ENCODE results near the gene MGRN1. TPM values are rescaled to one million over a fixed set of nuclear protein-coding genes. Genes with fewer than 3 reads are reported as not detected.
"Not testable (repeated sequence)": the region's sequence is repeated elsewhere in the genome, so short reads cannot be mapped to it uniquely, and the experiment has no call there.

The MGRN1 gene
- total RNA-seq, 1 donor, result 34.3 TPM

GRCh38 chr16:4649744-4650442, 25.3 kb downstream of the MGRN1 start:
- H3K4me3 ChIP-seq (ENCODE audit: low read depth, low read length), result no peak overlapping the region
- TF ChIP-seq CTCF (IDR thresholded peaks at IDR 0.05; ENCODE audit: insufficient read depth, low read length), result no peak
- no peak for DNase-seq (ENCODE audit: low read depth)

GRCh38 chr16:4650443-4651074, 25.9 kb downstream of the MGRN1 start:
- DNase-seq (ENCODE audit: low read depth), result peak; percentile 41
- H3K4me3 ChIP-seq (ENCODE audit: low read depth, low read length), result not testable (repeated sequence)
- TF ChIP-seq CTCF (IDR thresholded peaks at IDR 0.05; ENCODE audit: insufficient read depth, low read length), result peak; percentile 73

GRCh38 chr16:4651827-4652226, 27.2 kb downstream of the MGRN1 start:
- DNase-seq (ENCODE audit: low read depth), result no peak
- H3K4me3 ChIP-seq (ENCODE audit: low read depth, low read length), result no peak overlapping the region
- no peak for TF ChIP-seq CTCF (IDR thresholded peaks at IDR 0.05; ENCODE audit: insufficient read depth, low read length)

- DNase-seq (ENCODE audit: low read depth), result no peak
- no peak for TF ChIP-seq CTCF (IDR thresholded peaks at IDR 0.05; ENCODE audit: insufficient read depth, low read length)
- no peak overlapping the region for H3K4me3 ChIP-seq (ENCODE audit: low read depth, low read length)
Measured at GRCh38 chr16:4652561-4652960, 27.9 kb downstream of the MGRN1 start.

- TF ChIP-seq CTCF (IDR thresholded peaks at IDR 0.05; ENCODE audit: insufficient read depth, low read length), result no peak
- no peak for DNase-seq (ENCODE audit: low read depth)
- no peak overlapping the region for H3K4me3 ChIP-seq (ENCODE audit: low read depth, low read length)
Measured at GRCh38 chr16:4654011-4654963, 29.7 kb downstream of the MGRN1 start.

GRCh38 chr16:4654964-4655590, 30.5 kb downstream of the MGRN1 start:
- no peak for TF ChIP-seq CTCF (IDR thresholded peaks at IDR 0.05; ENCODE audit: insufficient read depth, low read length)
- H3K4me3 ChIP-seq (ENCODE audit: low read depth, low read length), result no peak overlapping the region
- no peak for DNase-seq (ENCODE audit: low read depth)

Data from fibroblast of the aortic adventitia (primary cell).